OCI-M2 (cell line): Measurements from ENCODE around the gene AP2A2.

Experiments used
- DNase-seq: peaks from one replicate; lab custom pipeline; 2025; ENCODE audit not compliant: unreplicated experiment; lab: John Stamatoyannopoulos, UW

AP2A2 gene

DNA sequence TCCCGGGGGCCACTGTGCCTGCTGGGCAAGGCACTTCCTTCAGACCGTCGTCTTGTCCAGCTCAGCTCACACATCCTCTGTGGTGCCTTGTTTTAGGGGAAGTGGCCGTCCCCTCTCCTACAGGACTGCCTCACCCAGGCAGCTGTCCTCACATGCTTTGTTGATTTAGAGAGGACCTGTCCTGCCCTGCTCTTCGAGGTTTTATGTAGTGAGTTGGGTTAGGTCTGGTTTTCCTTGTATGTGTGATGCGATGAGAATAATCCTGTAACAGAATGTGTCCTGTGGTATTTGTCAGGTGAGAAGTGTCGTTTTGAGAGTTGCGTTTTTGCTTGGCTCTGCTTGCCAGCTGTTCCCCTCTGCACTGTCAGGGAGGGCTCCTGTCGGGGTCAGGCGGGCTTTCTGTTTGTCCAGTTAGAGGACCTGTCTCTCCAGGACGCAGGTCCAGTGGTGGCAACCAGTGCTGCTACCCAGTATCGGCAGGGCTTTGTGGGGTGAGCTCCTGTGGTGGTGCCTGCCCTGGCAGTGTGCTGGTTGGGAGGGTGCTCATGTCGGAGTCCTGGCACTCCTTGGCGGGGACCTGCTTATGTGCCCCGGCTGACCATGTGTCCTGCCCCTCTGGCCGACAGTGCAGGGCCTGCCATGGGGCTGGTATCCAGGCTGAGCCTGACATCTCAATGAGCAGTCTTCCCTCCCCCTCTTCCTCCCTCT lies 69.5 kb downstream of the AP2A2 start:
- no peak for DNase-seq

DNA sequence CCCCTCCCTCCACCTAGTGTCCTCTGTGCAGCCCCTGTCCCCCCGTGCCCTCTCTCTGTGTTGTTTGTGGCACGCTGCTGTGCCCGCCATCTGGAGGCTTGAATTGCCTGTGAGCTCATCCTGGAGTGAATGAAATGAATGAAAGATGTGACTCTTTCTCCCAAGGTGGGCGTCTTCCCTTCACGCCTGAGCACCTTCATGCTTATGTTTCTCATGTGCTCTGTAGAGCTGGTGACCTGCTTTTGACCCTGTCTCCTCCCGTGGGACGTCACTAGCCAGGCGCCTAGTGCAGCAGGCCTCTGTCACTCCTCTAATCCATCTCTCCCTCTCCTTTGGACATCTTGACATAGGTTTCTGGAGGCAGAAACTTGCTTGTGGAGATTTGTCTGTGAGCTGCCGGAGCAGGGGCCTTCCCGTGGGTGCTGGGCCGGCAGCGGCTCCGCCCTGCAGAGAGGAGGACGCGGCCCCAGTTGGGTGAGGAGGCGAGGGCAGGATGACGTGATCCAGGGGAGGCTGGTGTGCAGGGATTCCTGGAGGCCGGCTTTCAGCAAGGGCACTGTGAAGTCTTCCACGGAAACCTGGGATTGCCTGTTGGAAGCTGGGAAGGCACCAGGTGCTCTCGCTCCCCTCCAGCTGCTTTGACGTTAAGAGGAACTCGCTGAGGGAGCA lies 70.2 kb downstream of the AP2A2 start:
- no peak for DNase-seq

DNA sequence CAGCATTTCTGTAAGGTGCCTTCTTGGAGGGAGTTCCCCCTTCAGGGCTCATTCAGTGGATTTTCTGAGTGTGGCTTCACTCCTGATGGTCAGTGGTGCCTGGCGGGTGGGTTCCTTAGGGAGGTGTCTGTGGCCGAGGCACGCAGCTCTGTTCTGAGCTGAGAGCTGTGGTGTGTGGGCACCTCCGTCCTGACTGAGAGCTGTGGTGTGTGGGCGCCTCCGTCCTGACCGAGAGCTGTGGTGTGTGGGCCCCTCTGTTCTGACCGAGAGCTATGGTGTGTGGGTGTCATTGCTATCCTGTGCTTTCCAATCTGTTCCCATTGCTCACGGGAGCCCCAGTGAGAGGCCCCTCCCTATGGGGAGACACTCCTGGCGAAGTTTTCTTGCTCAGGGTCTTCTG lies 71.0 kb downstream of the AP2A2 start:
- no peak for DNase-seq

DNA sequence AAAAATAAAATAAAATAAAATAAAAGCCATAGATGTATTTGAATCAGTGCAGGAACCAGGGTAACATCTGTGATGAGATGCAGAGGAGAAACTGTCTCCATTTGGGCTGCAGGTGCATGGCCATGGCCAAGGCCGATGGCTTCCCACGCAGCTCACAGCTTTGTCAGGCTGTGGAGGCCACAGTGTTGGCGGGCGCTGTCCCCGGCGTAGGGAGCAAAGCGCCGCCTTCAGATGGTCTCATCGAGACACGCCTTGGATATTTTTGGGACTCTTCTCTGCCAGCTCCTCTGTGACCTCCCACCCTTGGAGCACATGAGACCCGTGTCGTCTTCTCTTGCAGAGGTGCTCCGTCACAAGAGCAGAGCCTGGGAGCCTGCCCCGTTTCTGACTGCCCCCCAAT lies 72.2 kb downstream of the AP2A2 start:
- no peak for DNase-seq

DNA sequence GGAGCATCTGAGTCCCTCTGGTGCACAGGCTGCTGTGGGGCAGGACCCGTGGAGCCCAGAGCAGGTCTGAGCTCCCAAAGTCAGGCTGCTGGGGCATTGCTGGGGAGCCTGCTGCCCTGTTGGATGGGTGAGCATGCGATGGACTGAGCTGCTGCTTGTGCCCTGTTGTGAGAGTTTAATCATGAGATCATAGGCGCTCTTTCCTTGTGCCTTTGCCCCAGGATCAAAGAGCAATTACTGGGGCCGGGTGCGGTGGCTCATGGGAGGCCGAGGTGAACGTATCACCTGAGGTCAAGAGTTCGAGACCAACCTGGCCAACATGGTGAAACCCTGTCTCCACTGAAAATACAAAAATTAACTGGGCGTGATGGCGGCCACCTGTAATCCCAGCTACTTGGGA lies 73.3 kb downstream of the AP2A2 start:
- no peak for DNase-seq

DNA sequence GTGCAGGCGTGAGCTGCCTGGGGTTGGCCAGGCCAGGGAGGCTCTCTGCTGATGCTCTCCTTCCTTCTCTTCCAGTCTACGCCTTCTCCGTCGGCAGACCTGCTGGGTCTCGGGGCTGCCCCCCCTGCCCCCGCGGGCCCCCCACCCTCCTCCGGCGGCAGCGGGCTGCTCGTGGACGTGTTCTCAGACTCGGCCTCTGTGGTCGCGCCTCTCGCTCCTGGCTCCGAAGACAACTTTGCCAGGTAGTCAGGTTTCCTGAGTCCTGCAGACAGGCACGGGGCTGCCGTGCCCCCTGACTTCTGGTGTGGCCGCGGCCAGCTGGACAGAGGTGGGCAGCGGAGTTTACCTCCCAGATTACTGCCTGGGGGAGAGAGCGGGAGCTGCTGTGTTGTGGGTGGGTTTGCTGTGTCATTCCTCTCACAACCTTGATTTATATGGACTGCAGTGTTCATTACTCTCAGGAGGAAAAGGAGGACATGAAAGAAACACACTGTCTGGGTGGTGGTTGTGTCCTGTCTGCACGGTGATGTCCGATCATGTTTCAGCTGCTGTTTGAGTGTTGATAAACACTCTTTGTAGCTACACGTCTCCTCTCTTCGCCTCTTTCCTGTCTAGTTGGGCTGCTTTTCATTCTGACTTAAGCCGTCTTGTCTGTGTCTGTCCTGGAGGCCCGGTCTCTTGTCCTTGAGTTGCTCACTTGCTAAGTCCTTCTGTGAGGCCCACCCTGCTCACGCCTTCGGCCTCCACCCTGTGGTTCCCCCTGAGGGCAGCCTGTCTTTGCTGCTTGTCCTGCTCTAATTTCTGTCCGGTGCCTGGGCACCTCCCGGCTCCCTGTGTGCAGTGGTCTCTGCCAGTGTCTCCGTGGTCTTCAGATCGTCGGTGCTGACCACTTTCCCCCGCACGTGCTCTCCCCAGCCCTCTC lies 74.9 kb downstream of the AP2A2 start:
- no peak for DNase-seq

DNA sequence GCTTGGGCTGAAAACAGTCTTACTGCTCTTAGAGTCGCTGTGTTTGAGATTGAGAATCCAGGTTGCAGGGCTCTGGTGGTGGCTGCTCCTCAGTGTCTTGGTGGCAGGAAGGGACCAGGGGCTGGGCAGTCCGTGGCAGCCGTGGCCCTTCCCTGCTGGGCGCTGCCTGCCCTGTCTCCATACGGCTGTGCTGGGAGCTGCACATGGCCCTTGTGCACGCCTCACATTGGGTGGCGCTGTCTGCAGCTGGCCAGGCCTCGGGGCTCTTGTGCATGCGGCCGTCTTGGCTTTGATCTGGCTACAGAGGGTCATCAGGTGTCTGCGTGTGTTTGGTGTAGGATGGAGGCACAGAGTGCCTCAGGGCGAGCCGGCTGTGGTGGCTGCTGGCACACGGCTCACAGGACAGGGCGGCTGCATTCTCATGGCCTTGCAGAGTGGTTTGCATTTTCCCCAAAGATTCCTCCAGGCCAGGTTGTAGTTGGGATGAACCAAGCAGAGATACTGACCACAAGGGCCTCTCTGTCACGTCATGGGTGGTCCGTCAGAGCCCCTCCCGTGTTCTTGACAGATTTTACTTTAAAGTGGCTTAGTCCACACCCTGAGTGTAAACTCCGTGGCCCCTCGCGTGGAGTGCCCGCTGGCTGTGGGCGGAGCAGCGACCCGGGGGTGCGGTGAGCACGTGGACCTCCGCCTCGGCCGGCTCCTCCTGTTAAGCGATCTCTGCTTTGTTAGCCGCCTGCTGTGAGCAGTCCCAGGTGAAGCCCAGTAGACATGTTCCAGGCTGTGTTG lies 76.1 kb downstream of the AP2A2 start:
- DNase-seq, result no peak

DNA sequence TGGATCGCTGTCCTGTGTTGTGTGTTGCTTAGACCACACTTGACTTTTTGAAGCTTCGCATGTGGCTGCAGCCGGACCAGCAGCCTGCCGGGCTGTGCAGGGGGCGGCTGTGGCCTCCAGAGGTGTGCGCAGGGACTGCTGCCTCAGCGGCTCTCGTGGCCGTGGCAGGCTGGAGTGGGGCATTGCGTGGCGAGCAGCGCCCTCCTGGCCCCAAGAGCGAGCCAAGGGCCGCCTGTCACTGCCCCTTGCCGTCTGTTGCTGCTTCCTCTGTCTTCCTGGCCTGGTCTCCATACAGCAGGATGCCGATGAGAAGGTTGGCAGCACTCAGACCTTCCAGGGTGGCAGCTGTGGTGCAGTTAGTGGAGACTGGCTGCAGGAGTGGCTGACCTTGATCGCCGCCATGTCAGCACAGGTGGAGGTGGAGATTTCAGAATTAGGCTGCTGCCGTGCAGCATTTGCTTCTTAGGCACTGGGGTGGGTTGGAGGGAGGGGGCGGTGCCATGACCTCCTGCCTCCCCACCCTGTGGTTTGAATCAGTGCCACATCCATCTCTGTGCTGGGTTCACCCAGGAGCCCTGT lies 76.8 kb downstream of the AP2A2 start:
- DNase-seq, result no peak

DNA sequence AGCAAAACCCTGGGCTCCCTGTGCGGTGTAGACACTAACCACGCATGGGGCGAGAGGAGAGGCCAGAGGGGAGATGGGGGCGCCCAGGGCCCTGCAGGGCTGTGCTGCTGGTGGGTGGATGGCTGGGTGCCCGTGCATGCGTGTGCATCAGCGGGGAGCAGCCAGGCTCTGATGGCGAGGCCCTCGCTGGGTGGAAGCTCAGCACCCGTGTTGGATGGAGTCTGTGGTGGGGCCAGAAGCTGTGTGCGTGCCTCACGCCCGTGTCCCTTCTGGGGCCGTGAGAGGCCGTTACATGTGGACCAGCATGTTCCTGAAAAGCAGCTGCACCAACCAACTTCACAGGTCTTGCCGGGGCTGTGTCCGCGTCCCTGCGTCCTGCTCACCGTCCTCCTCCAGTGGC lies 77.5 kb downstream of the AP2A2 start:
- DNase-seq, result no peak

DNA sequence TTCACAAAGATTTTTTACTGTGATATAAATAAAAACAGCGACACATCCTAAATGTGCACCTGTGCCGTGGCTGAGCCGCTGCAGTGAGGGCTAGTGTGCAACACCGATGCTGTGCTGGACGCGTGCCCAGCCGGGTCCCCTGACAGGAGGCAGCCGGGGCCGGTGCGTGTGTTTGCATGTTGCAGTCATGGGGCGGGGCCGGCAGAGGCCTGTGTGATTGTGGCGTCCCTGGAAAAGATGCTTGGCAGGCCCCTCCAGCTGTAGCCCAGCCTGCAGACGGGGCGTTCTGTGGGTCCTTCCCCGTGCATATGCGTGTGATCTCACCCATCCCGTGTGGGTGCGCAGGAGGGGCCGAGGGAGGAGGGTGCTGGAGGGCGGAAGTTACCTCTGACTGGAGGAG lies 80.3 kb downstream of the AP2A2 start:
- no peak for DNase-seq

DNA sequence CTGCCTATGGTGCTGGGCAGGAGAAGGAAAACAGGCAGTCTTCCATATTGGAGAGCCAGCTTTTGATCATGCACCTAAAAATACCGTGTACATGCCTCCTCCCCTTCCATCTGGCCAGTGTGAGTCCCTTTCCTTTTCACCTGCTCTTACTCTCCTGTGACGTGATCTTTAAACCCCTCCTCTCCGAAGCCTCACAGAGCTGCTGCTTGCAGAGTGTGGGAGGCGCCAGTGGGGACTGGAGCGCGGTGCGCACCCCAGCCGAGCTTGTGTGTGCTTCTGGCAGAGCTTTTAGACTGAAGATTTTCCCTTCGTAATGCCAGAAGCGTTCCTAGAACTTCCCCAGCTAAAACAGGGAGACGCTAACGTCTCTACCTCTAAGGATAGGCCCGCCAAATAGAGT lies 81.1 kb downstream of the AP2A2 start:
- DNase-seq, result no peak

DNA sequence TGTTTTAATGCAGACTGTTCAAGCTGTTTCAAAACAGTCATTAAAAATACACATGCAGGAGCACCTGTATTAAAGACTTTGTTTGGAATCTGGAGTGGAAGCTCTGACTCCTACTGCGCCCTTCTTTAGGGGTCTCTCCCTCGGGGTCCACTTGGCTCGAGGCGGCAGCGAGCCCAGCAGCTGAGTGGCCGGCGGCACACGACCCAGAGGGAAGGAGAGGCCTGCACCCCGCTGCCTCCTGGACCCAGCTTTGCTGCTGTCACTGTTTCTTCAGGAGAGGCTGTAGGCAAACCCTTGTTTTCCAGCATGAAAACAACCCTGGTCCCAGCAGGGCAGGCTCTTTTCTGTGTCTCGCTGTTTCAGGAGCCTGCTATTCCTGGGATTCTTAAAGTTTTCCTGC lies 81.6 kb downstream of the AP2A2 start:
- no peak for DNase-seq

DNA sequence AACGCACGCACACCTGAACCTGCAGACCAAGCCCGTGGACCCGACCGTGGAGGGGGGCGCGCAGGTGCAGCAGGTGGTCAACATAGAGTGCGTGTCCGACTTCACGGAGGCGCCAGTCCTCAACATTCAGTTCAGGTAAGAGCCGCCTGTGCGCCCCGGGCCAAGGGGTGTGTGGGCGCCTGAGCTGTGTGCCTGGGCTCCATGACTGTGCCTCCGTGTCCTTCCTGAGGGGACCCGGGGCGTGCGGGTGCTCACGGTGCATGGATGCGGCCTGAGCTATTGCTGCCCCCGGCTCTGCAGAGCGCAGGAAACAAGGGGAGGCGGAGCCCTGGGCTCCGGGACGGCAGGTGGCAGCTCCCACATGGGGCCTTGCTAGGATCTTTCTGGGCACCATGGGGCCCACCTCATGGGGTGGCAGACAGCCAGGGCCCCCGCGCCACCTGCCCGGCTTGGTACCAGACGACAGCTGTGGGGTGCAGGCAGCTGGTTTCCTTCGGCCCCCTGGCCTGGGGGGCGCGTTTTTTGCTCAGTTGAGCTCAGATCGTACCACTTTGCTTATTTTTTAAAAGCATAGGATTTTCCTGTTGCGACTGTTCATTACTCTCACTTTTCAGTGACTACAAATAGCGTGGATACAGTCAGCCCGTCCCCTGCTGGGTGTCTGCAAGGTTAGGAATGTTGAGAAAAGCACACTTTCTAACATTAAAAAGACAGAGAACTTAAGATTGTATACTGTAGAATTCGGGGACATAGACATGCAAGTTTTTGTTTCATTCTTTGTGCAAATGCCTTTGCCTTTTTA lies 82.5 kb downstream of the AP2A2 start:
- DNase-seq, result no peak

DNA sequence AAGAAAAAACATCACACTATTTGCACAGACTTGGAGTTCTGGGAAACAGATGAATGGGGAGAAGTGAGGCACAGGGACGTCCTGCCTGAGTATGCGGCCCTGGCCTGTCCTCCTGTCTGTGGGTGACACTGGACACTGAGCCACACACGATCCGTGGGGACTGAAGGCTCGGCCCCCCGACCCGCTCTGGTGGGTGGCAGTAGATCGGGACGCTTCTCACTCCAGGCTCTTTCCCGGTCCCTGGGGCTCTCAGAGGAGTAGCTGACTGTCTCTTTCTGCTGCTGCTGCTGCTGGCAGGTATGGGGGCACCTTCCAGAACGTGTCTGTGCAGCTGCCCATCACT lies 83.1 kb downstream of the AP2A2 start:
- DNase-seq, result no peak

DNA sequence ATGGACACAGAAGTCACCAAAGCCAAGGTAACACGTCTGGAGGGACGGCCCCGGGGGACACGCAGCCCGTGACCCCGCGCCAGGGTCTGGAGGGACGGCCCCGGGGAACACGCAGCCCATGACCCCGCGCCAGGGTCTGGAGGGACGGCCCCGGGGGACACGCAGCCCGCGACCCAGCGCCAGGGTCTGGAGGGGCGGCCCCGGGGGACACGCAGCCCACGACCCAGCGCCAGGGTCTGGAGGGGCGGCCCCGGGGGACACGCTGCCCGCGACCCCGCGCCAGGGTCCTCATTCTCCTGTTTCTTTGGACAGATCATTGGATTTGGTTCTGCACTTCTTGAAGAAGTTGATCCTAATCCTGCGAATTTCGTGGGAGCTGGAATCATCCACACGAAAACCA lies 83.7 kb downstream of the AP2A2 start:
- no peak for DNase-seq

DNA sequence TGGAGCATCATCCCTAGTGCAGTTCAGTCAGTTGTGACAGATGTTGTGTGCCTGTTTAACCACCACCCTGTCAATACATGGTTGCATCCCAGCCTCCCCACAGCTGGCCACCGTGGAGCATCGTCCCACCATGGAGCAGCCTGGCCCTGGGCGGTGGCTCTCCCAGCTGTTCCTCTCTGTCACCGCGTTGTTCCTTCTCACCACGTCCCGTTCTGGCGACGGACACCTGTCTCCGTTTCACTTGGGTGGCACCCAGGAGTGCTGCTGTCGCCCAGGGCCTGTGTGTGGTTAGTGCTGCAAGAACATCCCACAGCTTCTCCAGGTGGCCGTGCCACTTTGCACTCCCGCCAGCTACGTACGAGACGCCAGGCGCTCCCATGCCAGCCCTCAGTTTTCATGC lies 84.3 kb downstream of the AP2A2 start:
- no peak for DNase-seq

DNA sequence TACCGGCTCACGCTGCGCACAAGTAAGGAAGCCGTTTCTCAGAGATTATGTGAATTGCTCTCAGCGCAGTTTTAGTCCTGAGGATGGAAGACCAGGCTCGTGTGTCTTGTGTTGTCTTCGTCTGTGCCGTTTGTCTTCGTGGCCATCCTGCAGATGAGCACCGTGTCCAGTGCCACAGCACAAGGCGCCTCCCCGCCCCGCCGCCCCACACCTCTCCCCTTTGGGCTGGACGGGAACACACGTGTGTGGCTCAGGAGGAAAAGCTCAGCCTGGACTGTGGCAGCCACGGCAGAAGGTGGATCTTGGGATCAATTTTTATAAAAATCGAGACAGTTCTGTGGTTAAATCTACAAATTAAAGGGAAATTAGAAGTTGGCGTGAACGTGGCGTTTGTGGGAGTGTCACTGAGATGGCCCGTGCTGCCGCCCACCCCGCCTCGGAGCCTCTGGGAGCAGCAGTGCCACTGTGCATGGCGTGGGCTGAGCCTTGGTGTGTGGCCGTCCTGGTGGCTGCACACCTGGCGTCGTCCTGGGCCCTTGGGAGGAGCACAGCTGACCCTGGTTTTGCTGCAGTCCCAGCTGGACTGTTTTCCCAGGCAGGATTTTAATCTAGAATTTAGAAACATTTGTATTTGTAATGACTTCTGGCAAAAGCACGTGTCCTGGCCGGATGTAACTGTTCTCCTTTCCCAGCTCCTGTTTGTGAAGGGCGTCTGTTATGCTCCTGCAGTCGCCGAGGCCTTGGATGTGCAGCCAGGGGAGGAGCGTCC lies 85.1 kb downstream of the AP2A2 start:
- DNase-seq, result no peak

DNA sequence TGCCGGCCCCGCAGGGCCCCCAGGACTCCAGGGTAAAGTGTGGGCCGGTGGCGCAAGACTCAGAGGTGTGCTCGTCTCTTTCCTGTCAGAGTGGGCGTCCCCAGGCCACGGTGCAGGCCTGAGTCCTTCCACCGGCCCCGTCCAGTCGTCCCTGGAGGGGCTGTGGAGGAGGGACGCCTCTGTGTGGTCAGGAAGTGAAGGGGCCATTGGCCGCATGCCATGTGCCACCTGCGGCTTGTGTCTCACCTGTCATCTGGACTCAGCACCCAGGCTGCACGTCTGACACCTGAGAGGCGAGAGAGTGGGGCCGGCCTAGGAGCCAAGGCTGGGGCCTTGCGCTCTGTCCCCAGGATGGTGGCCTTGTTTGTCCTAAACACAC lies 85.6 kb downstream of the AP2A2 start:
- DNase-seq, result no peak

DNA sequence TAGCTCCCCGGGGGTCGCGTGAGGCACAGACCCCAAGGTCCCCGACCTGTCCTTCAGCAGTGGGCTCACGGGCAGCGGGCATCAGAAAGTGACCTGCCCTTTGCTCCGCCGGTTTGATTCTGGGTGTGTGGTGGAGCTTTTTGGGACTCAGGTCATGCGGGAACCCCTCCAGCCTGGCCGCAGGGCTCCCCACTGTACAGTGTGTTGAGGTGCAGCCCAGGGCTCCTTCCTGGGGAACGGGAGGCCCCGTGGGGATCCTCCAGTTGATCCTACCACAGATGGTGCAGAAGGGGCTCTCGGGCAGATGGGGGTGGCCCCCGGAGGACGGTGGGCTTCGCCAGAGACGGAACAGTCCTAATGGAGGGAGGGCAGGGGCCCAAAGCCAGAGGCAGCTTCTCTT lies 86.6 kb downstream of the AP2A2 start:
- DNase-seq, result no peak
